Raji (cell line): ENCODE data around the gene CLTB.

Experiments
- POLR2A ChIP-seq: IDR thresholded peaks from 2 replicates; pipeline ENCODE4 v1.6.1; 2011; ENCODE audit warnings: low read depth, low read length, control low read depth; ENCODE audit not compliant: insufficient read depth

Gene CLTB

DNA sequence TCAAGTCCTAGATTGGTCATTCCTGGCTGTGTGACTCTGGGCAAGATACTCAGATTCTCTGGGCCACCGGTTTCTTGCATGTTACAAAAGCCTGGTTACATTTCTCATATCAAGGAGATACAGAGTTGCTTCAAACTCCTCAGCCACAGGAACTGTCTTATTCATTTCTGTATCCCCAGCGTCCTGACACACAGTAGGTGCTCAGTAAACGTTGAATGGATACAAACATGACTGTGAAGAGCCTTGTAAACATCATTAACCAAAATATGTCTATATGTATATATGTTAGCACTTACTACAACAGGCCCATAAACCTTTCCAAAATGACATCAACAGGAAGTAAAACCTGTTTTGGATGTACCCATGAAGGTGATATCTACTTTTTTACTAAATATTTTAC is 1.6 kb downstream of the CLTB start:
- no peak for TF ChIP-seq POLR2A

DNA sequence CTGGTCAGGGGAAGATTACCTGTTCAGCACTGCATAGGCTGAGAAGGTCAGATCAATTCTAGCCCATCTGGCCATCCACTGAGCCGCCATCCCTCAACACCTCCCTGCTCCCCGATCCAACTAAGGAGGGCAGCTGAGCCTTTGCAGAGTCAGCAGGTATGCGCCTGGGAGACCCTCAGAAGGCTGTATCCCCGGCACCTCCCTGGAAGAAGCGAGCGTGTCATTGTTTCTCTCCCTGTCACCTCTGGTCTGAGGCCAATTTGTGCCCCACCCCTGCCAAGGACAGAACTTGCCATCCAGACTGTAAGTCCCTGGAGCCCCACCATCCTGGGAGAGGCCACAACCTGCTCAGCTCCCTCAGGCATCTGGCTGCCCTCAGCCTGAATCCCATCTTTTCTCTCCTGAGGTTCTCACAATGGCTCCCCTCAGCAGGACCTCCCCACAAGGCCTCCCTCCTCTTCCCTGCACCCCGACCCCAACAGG is 2.6 kb downstream of the CLTB start:
- TF ChIP-seq POLR2A = no peak

DNA sequence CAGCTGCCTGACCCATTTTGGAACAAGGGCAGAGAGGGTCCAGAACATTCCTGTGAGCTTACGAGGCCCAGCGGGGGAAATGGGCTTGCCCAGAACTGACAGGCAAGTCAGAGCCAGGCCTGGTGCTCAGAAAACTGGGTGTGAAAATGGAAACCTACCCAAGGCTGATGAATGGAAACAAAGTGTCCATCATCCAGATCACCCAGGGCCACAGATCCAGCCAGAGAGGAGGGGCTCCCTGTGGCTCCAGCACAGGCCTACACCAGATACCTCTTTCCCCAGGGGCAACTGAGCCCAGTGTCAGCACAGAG is 3.1 kb downstream of the CLTB start:
- no peak for TF ChIP-seq POLR2A

DNA sequence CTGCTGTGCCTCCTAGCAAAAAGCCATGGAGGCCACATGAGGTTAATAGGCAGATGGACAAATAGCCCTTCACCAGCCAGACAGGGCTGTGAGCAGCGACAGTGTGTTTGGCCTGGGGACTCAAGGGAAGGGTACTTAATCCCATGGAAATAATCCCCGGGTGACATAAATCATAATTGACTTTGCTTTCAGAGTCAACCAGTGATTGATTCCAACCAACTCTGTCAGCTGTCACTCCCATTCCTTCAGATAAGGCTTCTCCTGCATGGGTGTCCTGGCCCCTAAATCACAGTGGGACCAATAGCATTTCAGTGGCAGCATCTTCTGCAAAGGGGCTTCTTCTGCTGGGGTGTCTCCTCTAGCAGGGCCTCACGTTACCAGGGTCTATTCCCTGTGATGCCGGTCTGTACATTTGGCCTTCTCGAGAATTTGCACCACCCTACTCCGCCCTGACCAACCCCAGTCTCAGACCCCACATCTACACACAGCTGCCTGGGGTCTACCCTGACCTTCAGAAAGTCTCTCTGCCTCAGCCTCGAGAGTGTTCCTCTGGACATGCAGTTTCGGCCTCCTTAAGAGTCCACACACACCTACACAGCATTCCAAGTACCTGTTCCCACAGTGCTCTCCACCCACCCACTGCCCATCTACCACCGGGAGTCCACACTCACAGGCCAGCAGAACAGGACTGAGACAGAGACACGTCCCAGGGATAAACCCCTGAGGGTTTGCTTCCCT is 3.7 kb downstream of the CLTB start:
- no peak for TF ChIP-seq POLR2A

DNA sequence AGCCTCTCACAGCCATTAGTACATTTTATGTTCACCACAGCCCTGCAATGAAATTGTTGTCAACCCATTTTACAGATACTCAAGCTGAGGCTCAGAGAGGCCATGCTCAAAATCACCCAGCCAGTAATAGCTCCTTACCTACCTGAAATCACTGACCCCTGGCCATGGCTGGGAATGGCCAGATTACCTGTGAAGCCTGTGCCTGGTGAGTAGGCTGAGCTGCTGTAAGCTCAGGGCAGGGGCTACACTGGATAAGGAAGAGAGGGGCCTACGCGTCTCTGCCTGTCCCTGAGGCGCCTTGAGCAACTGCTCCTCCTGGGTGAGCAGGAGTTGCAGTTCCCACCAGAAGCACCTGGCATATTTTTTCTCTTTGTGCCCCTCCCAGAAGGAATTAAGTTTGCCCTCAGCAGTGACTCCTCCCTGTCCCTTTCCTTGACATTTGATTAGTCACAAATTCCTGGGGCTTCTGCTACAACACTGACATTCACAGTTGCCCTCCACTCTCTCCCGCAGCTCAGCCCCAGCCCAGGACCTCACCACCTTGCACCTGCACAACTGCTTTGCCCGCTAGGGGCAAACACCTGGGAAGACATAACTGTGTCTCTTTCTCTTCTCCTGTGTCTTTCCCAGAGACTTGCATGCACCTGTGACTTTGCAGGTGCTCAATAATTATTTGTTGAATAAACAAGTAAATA is 5.7 kb downstream of the CLTB start:
- no peak for TF ChIP-seq POLR2A

DNA sequence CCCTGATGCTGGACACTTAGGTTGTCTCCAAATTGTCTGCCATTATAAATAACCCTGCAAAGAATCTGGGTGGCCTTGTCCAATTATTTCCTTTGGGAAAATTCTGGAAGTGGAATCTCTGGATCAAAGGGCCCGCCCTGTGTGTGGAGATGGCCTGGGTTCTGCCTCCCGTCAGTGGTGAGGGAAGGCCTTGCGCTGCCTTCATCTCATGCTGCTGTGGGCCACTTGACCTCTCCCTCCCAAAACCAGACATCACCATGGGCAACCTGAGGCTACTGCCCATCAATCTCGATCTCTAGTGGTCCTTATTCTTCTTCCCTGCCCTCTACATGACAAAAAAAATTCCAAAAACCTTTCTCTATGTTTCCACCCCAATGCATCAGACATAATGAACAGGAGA is 6.6 kb downstream of the CLTB start:
- no peak for TF ChIP-seq POLR2A

DNA sequence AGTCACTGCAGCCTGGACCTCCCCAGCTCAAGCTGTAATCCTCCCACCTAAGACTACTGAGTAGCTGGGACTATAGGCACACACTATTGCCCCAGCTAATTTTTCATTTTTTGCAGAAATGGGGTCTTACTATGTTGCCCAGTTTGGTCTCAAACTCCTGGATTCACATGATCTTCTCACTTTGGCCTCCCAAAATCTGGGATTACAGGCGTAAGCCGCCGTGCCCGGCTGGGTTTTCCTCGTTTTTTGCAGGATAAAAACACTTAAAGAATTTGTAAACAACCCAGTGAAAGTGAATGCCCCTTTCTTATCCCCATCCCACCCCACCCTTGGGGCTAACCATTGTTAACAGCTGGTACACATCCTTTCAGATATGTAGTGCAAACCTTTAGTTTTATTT is 7.7 kb downstream of the CLTB start:
- no peak for TF ChIP-seq POLR2A

DNA sequence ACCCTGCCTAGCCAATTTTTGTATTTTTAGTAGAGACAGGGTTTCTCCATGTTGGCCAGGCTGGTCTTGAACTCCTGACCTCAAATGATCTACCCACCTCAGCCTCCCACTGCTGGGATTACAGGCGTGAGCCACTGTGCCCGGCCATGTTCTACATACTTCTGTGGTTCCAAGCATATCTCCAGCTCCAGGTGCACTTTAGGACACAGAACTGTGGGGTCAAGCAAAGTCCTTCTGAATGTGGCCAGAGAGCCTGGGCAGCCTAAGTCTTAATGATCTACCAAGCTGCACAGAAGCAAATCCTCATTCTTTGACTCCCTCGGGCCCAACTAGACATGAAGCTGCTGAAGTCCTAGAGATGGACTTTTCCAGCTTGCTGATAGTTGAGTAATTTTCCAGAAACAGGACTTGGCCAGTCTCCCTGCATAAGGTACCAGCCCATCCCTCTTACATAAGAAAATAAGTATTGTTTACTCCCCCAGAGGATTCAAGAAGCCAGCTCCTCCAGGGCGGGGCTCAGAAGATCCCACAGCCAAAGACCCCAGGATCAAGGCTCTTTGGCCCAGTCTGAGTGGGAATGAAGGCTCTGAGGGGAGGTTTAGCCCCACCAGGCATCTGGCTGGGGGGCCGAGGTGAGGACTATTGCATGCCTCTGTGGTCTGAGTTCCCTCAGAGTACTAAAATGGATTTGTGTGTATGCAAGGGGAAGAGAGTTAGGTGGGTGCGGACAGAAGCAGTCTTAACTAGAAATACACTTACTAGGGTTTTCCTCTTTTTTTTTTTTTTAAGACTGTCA is 8.7 kb downstream of the CLTB start:
- no peak for TF ChIP-seq POLR2A

DNA sequence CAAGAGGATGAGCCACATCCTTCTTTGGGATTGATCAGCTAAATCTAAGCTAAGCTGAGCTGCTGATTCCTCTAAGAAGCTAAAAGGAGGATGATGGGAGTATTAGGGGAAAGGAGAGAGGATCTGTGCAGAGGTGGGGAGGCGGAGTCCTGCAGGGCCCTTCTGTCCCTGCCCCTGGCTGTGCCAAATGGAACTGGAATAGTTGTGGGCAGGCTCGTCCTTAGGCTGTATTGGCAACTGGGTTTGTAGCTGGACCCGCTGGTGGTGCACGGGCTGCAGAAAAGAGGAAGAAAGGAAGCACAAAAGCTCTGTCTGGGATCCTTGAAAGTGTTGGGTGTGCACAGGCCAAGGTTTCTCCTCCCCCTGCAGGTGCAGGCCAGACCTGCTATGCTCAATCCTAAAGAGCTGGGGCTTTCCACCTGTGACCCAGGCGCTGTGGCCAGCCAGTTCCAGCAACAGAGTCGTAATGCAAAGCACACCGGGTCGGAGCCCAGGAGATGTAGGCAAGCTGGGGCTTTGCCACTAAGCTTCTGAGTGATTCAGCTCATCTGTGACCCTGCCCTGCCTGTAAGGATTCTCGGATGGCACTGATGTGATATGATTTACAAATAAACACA is 9.8 kb downstream of the CLTB start:
- TF ChIP-seq POLR2A = no peak

DNA sequence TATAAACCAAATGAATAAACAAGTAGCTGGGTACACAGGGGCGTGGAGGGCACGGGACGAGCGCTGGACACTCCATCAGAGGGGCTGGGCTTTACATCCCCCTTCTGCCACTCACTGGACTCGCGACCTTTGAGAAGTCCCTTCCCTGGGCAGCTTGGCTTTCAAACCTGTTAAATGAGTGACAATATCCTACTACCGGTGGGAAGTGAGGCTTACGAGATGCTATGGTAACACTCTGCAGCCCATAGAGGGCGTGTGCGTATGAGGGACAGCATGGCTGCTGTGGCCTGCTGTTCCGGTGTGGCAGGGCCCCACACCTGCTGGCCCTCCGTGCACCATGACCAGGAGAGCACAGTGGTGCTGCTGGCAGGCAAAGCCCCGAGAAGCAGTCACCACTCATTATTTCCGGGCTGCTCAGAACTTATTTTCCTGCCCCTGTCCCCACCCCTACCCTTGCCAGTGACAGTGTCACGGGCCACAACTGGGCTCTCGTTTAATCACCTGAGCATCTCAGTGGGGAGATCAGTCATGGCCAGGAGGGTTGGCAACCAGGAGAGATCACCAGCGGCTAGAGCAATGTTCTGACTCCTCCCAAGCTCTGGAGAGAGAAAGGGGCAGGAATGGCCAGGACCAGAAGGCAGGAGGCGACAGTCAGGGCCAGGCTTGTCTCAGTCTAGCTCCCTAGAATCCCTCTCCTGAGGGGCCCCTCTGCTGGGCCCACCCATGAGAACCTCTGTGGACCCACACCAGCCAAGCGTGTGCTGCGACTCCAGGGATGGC is 10.5 kb downstream of the CLTB start:
- no peak for TF ChIP-seq POLR2A

DNA sequence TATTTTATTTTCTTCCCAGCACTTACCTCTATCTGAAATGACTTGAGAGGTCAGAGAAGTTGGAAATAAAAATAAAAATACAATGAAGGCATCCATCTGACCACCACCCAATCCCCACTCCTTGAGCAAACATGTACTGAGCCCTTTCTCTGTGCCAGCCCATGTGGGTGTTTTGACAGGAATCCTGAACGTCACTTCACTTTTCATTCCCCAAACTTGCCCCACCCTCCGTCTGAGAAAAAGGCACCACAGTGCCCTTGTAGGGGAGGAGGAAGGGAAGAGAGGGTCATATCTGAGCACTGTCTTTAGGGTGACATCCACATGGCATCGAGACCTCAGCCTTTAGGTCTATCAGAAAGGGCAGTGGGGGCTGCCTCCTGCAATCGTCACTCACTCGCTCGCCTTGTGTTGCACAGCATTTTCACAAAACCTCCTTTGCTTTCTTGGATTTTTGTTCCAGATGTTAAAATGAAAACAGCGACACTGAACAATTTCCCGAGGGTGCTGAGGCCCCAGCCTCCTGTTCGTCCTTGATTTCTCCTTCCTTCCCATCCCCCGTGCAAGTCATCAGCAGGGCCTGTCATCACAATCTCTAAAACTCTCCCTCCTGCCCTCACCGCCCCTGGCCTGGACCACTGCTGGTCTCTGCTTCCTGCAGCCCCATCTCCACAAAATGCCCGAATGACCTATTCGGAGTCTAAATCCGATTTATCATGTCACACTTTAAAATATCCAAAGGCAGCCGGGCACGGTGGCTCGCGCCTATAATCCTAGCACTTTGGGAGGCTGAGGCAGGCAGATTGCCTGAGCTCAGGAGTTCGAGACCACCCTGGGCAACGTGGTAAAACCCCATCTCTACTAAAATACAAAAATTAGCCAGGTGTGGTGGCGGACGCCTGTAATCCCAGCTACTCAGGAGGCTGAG is 14.8 kb downstream of the CLTB start:
- TF ChIP-seq POLR2A = no peak

DNA sequence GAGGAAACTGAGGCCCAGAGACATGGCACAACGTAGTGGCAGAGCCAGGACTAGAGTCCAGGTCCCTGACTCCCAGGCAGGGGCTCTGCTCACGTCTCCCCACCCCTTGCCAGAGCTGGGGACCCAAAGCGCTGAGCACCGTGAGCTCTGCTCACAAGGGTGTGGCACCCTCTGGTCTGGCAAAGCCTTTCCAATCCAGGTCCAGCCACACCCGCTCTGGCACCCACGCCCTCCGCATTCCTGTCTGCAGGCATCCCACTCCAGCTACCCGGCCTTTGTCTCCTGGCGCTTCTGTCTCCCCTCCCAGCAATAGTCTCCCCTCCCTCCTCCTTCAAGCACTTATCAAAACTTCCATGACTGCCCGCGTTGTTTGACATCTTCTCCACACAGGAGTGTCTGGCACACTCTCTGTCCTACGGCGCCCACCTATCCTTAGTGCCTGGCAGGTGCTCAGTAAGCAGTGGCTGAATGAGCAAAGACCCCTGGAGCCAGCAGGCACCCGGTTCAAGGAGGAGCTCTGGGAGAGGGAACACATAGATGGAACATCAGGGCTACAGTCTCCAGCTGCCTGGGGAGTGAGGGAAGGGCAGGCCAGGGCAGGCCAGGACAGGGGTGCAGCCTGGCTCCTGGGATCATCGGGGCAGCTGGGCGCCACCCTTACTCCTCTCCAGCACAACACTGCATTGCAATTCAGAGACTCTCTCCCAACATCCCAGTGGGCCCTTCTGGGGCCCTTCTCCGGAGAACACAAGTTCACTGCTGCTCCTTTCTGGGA is 15.8 kb downstream of the CLTB start:
- TF ChIP-seq POLR2A = no peak
